ENCODE results near the gene MMP25.

MMP25 gene

GRCh38 chr16:3012246-3012645, 34.1 kb upstream of the MMP25 start:
- no peak for DNase-seq (ENCODE audit: low spot score)
- TF ChIP-seq CTCF (IDR thresholded peaks at IDR 0.05; ENCODE audit: extremely low read depth, missing control alignments) = no peak

GRCh38 chr16:3012828-3013420, 33.4 kb upstream of the MMP25 start, which contains the start of gene CLDN9:
Gene CLDN9 (plus strand): TSS chr16:3012923. CDS start chr16:3013363, 440 bp downstream.
- no peak for DNase-seq (ENCODE audit: low spot score)
- TF ChIP-seq CTCF (IDR thresholded peaks at IDR 0.05; ENCODE audit: extremely low read depth, missing control alignments) = no peak

GRCh38 chr16:3013491-3013951, 32.8 kb upstream of the MMP25 start:
- DNase-seq (ENCODE audit: low spot score) = no peak
- TF ChIP-seq CTCF (IDR thresholded peaks at IDR 0.05; ENCODE audit: extremely low read depth, missing control alignments) = no peak

GRCh38 chr16:3013998-3014690, 32.2 kb upstream of the MMP25 start:
- DNase-seq (ENCODE audit: low spot score) = no peak
- TF ChIP-seq CTCF (IDR thresholded peaks at IDR 0.05; ENCODE audit: extremely low read depth, missing control alignments) = no peak

- TF ChIP-seq CTCF (IDR thresholded peaks at IDR 0.05; ENCODE audit: extremely low read depth, missing control alignments) = no peak
These were observed 31.4 kb upstream of the MMP25 start for GRCh38 chr16:3014971-3015370.

GRCh38 chr16:3015865-3016521, 30.4 kb upstream of the MMP25 start:
- DNase-seq (ENCODE audit: low spot score) = no peak
- TF ChIP-seq CTCF (IDR thresholded peaks at IDR 0.05; ENCODE audit: extremely low read depth, missing control alignments) = no peak

More at GRCh38 chr16:3014971-3015370, 31.4 kb upstream of the MMP25 start:
- DNase-seq (ENCODE audit: low spot score) = no peak

GRCh38 chr16:3017344-3017743, 29.0 kb upstream of the MMP25 start:
- no peak for TF ChIP-seq CTCF (IDR thresholded peaks at IDR 0.05; ENCODE audit: extremely low read depth, missing control alignments)
- no peak for DNase-seq (ENCODE audit: low spot score)

Data from GM20000 (cell line).